K562 (cell line): ENCODE data around the gene VSIG1.

ENCODE experiments used
- EP300 ChIP-seq: IDR thresholded peaks from 2 replicates; pipeline ENCODE4 v1.6.1; 2012; ENCODE audit warnings: low read length, improper control_type of control experiment
- NR2F6 ChIP-seq: fragments of 450-650 bp; formaldehyde crosslinking; IDR thresholded peaks from 2 replicates; pipeline ENCODE4 v1.4.0; 2020; ENCODE audit warnings: mild to moderate bottlenecking
- RAD51 ChIP-seq: fragments of 450-650 bp; IDR thresholded peaks from 2 replicates; pipeline ENCODE4 v1.7.1; 2016; ENCODE audit warnings: low read depth, mild to moderate bottlenecking, borderline replicate concordance
- RBBP5 ChIP-seq: fragments of 200-600 bp; sonication (generic); IDR thresholded peaks from 2 replicates; pipeline ENCODE4 v1.6.1; 2012; ENCODE audit warnings: borderline replicate concordance, mild to moderate bottlenecking, low read length, control low read depth, inconsistent platforms; ENCODE audit not compliant: insufficient read depth, poor library complexity, severe bottlenecking
- SMARCA5 ChIP-seq: fragments of 450-650 bp; IDR thresholded peaks from 2 replicates; pipeline ENCODE4 v1.6.1; 2016
- TOE1 ChIP-seq, 2 experiments: fragments of 450-650 bp in 1 of 2; sonication (generic) in 1 of 2; formaldehyde crosslinking in 1 of 2; IDR thresholded peaks; 2 replicates each; pipeline versions ENCODE4 v1.7.1 to v1.8.0; 2016 to 2022; ENCODE audit warnings: borderline replicate concordance in 2 of 2, mild to moderate bottlenecking in 2 of 2, antibody characterized with exemption in 1 of 2, inconsistent platforms in 1 of 2, low read depth in 1 of 2, missing genetic modification reagents in 1 of 2, moderate library complexity in 1 of 2
- TF ChIP-seq, protein P1 (sequence below): sonication (generic); formaldehyde crosslinking; IDR thresholded peaks from 2 replicates; pipeline ENCODE4 v1.9.0; 2022; ENCODE audit warnings: mild to moderate bottlenecking, missing genetic modification reagents

DNA sequence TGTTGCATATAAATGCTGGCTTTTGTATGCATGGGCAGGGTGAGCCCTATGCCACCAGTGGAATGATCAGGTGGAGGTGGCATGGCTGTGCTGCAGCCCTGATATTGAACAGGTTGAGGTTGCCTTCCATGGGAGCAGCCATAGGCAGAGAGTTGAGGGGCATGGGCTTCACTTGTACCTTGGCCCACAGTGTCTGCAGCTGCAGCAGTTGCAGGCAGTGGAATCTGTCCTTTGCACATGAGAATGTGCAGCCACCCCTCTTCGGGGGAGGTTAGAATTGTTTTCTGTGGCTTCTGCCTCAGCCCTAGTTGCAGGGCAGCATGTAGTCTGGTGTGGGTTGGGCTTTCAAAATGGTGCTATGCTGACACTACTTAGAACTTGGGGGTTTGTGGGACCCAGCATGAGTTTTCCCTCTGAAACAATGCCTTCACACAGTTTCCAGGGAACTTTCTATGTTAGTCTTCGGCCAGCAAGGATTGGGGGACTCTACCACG, 25.4 kb upstream of the VSIG1 start:
- TF ChIP-seq TOE1 (IDR thresholded peaks at IDR 0.05; ENCODE audit: borderline replicate concordance) (no peak), TOE1 (CRISPR knock-in tag; IDR thresholded peaks at IDR 0.05; ENCODE audit: borderline replicate concordance, low read depth) (no peak), RBBP5 (no peak), NR2F6 (CRISPR knock-in tag) (no peak), SMARCA5 (no peak), EP300 (no peak), RAD51 (no peak)
- TF ChIP-seq, protein P1, sequence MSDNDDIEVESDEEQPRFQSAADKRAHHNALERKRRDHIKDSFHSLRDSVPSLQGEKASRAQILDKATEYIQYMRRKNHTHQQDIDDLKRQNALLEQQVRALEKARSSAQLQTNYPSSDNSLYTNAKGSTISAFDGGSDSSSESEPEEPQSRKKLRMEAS (CRISPR knock-in tag), result no peak
